Retinal pigment epithelial cell (primary cell): ENCODE results near the gene WDFY3.

Experiments used
- DNase-seq: peaks from one replicate; pipeline ENCODE4 v3.0.0-alpha.2; 2010; ENCODE audit warnings: low read depth
- H3K4me3 ChIP-seq: 2 replicates; pipeline ENCODE4 v1.5.1; 2011; ENCODE audit warnings: mild to moderate bottlenecking, low read length, control low read depth, moderate library complexity
- CTCF ChIP-seq: conservative IDR thresholded peaks from 2 replicates; pipeline ENCODE4 v1.5.1; 2011; ENCODE audit warnings: low read depth, low read length, control low read depth, inconsistent platforms

The WDFY3 gene

GRCh38 chr4:84803720-84804119, 162.8 kb downstream of the WDFY3 start:
- no peak overlapping the region for H3K4me3 ChIP-seq
- DNase-seq = no peak
- no peak for TF ChIP-seq CTCF

GRCh38 chr4:84803116-84803515, 163.4 kb downstream of the WDFY3 start:
- no peak overlapping the region for H3K4me3 ChIP-seq
- TF ChIP-seq CTCF = no peak
- no peak for DNase-seq

- no peak overlapping the region for H3K4me3 ChIP-seq
- TF ChIP-seq CTCF = no peak
- no peak for DNase-seq
Observed at GRCh38 chr4:84800256-84800655, 166.2 kb downstream of the WDFY3 start.

GRCh38 chr4:84799318-84799717, 167.2 kb downstream of the WDFY3 start:
- no peak overlapping the region for H3K4me3 ChIP-seq
- no peak for DNase-seq
- TF ChIP-seq CTCF = no peak

- no peak for TF ChIP-seq CTCF
- no peak for DNase-seq
- no peak overlapping the region for H3K4me3 ChIP-seq
Observed at GRCh38 chr4:84796394-84796793, 170.1 kb downstream of the WDFY3 start.

GRCh38 chr4:84792366-84793301, 173.9 kb downstream of the WDFY3 start:
- no peak overlapping the region for H3K4me3 ChIP-seq
- DNase-seq = no peak
- TF ChIP-seq CTCF = no peak
